22Rv1 (cell line): ENCODE data around the gene SMAD9.

Source experiments
- ZFX ChIP-seq: fragments of 450-650 bp; IDR thresholded peaks from 2 replicates; pipeline ENCODE4 v1.6.1; 2017; ENCODE audit warnings: antibody characterized with exemption, borderline replicate concordance
- TF ChIP-seq, protein P1 (sequence below): fragments of 450-650 bp; IDR thresholded peaks from 2 replicates; pipeline ENCODE4 v1.5.1; 2017; ENCODE audit warnings: mild to moderate bottlenecking

DNA sequence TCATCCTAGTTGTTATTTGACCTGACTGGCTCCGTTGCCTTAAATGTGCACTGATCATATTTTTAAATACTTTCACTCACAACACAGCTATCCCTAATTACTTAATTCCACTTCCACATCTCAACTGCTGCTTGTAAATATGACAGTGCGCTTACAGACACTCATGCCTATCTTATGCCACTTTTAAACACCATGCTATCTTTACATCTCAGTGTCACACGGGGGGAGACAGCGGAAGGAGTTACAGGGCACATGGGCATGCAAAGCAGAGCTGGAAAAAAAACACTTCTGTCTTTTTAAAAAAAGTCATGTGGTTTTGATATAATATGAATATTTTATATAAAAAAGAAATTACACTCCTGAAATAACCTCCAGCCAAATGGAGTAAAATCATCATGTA, 44.1 kb downstream of the SMAD9 start:
- TF ChIP-seq, protein P1, sequence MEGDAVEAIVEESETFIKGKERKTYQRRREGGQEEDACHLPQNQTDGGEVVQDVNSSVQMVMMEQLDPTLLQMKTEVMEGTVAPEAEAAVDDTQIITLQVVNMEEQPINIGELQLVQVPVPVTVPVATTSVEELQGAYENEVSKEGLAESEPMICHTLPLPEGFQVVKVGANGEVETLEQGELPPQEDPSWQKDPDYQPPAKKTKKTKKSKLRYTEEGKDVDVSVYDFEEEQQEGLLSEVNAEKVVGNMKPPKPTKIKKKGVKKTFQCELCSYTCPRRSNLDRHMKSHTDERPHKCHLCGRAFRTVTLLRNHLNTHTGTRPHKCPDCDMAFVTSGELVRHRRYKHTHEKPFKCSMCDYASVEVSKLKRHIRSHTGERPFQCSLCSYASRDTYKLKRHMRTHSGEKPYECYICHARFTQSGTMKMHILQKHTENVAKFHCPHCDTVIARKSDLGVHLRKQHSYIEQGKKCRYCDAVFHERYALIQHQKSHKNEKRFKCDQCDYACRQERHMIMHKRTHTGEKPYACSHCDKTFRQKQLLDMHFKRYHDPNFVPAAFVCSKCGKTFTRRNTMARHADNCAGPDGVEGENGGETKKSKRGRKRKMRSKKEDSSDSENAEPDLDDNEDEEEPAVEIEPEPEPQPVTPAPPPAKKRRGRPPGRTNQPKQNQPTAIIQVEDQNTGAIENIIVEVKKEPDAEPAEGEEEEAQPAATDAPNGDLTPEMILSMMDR: no peak
- TF ChIP-seq ZFX: no peak
